ENCODE data around the gene DNAH12. TPM values are rescaled to one million over a fixed set of nuclear protein-coding genes. Genes with fewer than 3 reads are reported as not detected.

Gene DNAH12
- polyA plus RNA-seq, 3 donors, result 0.03 TPM; not detected in 2

- no peak for DNase-seq
- Histone ChIP-seq H3K9me3 (replicated peaks in 1 of 2; ENCODE audit: control insufficient read depth in 1 of 2, insufficient read depth in 1 of 2, low read length in 2 of 2) (no peaks in the 10 kb centered on the region), H3K79me2 (ENCODE audit: insufficient read depth, low read length) (no peaks in the 10 kb centered on the region), H3K27ac (ENCODE audit: low read depth in 1 of 2, low read length in 2 of 2) (no peak overlapping the region), H3K4me2 (replicated peaks; ENCODE audit: extremely low read depth, low read length, poor library complexity, severe bottlenecking) (no peak overlapping the region), H2AFZ (ENCODE audit: insufficient read depth, low read depth, low read length, poor library complexity, severe bottlenecking) (no peak overlapping the region), H3K36me3 (replicated peaks in 1 of 2; ENCODE audit: control insufficient read depth in 1 of 2, insufficient read depth in 2 of 2, low read length in 2 of 2) (no peaks in the 10 kb centered on the region), H3K27me3 (ENCODE audit: control insufficient read depth in 2 of 2, insufficient read depth in 2 of 2, low read length in 2 of 2) (no peaks in the 10 kb centered on the region), H3K4me3 (replicated peaks in 1 of 3; ENCODE audit: low read depth in 2 of 3, low read length in 3 of 3) (no peak overlapping the region), H4K20me1 (ENCODE audit: insufficient read depth, low read length) (no peaks in the 10 kb centered on the region), H3K9ac (ENCODE audit: insufficient read depth, low read length, poor library complexity, severe bottlenecking) (no peak overlapping the region), H3K4me1 (ENCODE audit: control insufficient read depth in 1 of 2, insufficient read depth in 2 of 2, low read length in 2 of 2) (no peaks in the 10 kb centered on the region)
- H3K4me3 Mint-ChIP-seq, result no peak overlapping the region
- no peaks in the 10 kb centered on the region for H3K4me1 Mint-ChIP-seq
- H3K9me3 Mint-ChIP-seq, result peaks cover 0 to 3% (median 0%) of the 10 kb centered on the region in 7 donors
- H3K36me3 Mint-ChIP-seq, result no peaks in the 10 kb centered on the region
- no peak overlapping the region for H3K27ac Mint-ChIP-seq
- intact Hi-C loops (cut with micrococcal nuclease), result no loop called here
- no peak for TF ChIP-seq CTCF (IDR thresholded peaks at IDR 0.05)
- no CpG with 5 or more reads among the region's 1 CpG for WGBS (ENCODE audit: insufficient coverage)
- H3K27me3 Mint-ChIP-seq (ENCODE audit: low read depth in 3 of 3), result peaks cover 1 to 7% (median 2%) of the 10 kb centered on the region in 3 donors
These were observed 38.2 kb downstream of the DNAH12 start for GRCh38 chr3:57505901-57506300.

GRCh38 chr3:57500506-57500905 lies 43.6 kb downstream of the DNAH12 start:
- Mint-ChIP-seq H3K36me3 (no peaks in the 10 kb centered on the region), H3K4me3 (no peak overlapping the region), H3K27ac (peak overlapping the region in 1 of 7 donors; percentile 46), H3K9me3 (peaks cover 0 to 3% (median 0%) of the 10 kb centered on the region in 7 donors), H3K4me1 (no peaks in the 10 kb centered on the region), H3K27me3 (ENCODE audit: low read depth in 3 of 3) (peaks cover 0 to 3% (median 2%) of the 10 kb centered on the region in 3 donors)
- no peak for TF ChIP-seq CTCF (IDR thresholded peaks at IDR 0.05)
- Histone ChIP-seq H3K27ac (ENCODE audit: low read depth in 1 of 2, low read length in 2 of 2) (no peak overlapping the region), H3K4me2 (replicated peaks; ENCODE audit: extremely low read depth, low read length, poor library complexity, severe bottlenecking) (no peak overlapping the region), H3K9me3 (replicated peaks in 1 of 2; ENCODE audit: control insufficient read depth in 1 of 2, insufficient read depth in 1 of 2, low read length in 2 of 2) (no peaks in the 10 kb centered on the region), H3K4me1 (ENCODE audit: control insufficient read depth in 1 of 2, insufficient read depth in 2 of 2, low read length in 2 of 2) (no peaks in the 10 kb centered on the region), H3K9ac (ENCODE audit: insufficient read depth, low read length, poor library complexity, severe bottlenecking) (no peak overlapping the region), H4K20me1 (ENCODE audit: insufficient read depth, low read length) (no peaks in the 10 kb centered on the region), H3K79me2 (ENCODE audit: insufficient read depth, low read length) (no peaks in the 10 kb centered on the region), H3K4me3 (replicated peaks in 1 of 3; ENCODE audit: low read depth in 2 of 3, low read length in 3 of 3) (no peak overlapping the region), H3K27me3 (ENCODE audit: control insufficient read depth in 2 of 2, insufficient read depth in 2 of 2, low read length in 2 of 2) (no peaks in the 10 kb centered on the region), H2AFZ (ENCODE audit: insufficient read depth, low read depth, low read length, poor library complexity, severe bottlenecking) (no peak overlapping the region), H3K36me3 (replicated peaks in 1 of 2; ENCODE audit: control insufficient read depth in 1 of 2, insufficient read depth in 2 of 2, low read length in 2 of 2) (no peaks in the 10 kb centered on the region)
- 91% methylated on average over 2 of the region's 2 CpGs for WGBS (ENCODE audit: insufficient coverage)
- intact Hi-C loops (cut with micrococcal nuclease), result no loop called here
- no peak for DNase-seq

All from CD14-positive monocyte (primary cell).